ENCODE measurements around the gene FKRP.
A peak's percentile ranks its signal among the peaks of the same experiment; 100 is the strongest.
"Not testable (repeated sequence)": the region's sequence is repeated elsewhere in the genome, so short reads cannot be mapped to it uniquely, and the experiment has no call there.

FKRP gene

GRCh38 chr19:46745521-46746280 is at the start of gene FKRP:
Gene FKRP (plus strand): TSS chr19:46746057. CDS start chr19:46755451, 9,394 bp downstream.
- peak within 1 kb of the TSS; percentile 88 to 100 (median 98) for H3K4me3 ChIP-seq
- H3K27ac ChIP-seq: peak within 1 kb of the TSS; percentile 85 to 99 (median 96)

- H3K27ac ChIP-seq: no peak overlapping the region
- H3K4me3 ChIP-seq: no peak overlapping the region
These were observed 49.0 kb upstream of the FKRP start for GRCh38 chr19:46696866-46697203.

GRCh38 chr19:46697204-46697960 is 48.5 kb upstream of the FKRP start:
- H3K27ac ChIP-seq: peak overlapping the region in 2 of 21 experiments; percentile 6 to 14
- no peak overlapping the region for H3K4me3 ChIP-seq

- Histone ChIP-seq H3K4me3 (no peak overlapping the region), H3K27ac (no peak overlapping the region)
These were observed 47.2 kb upstream of the FKRP start for GRCh38 chr19:46698395-46699321.

GRCh38 chr19:46700704-46701103 is 45.2 kb upstream of the FKRP start:
- no peak overlapping the region for H3K4me3 ChIP-seq
- H3K27ac ChIP-seq: no peak overlapping the region

GRCh38 chr19:46704379-46705076 is 41.3 kb upstream of the FKRP start:
- no peak overlapping the region for H3K27ac ChIP-seq
- no peak overlapping the region for H3K4me3 ChIP-seq

- H3K4me3 ChIP-seq: no peak overlapping the region
- no peak overlapping the region for H3K27ac ChIP-seq
These were observed 35.2 kb upstream of the FKRP start for GRCh38 chr19:46710687-46711086.

- H3K27ac ChIP-seq: peak overlapping the region in 3 of 21 experiments; percentile 91 to 97 (median 95)
- not testable (repeated sequence) for H3K4me3 ChIP-seq
These were observed 33.0 kb upstream of the FKRP start for GRCh38 chr19:46712768-46713338.

- H3K4me3 ChIP-seq: peak overlapping the region; percentile 52 to 93 (median 85)
- peak overlapping the region; percentile 19 to 97 (median 91) for H3K27ac ChIP-seq
These were observed 31.9 kb upstream of the FKRP start for GRCh38 chr19:46713781-46714443.

GRCh38 chr19:46714444-46715106 is 31.3 kb upstream of the FKRP start:
- H3K27ac ChIP-seq: peak overlapping the region; percentile 40 to 97 (median 91)
- peak overlapping the region; percentile 52 to 93 (median 85) for H3K4me3 ChIP-seq

GRCh38 chr19:46715620-46715974 is 30.3 kb upstream of the FKRP start:
- H3K4me3 ChIP-seq: peak overlapping the region; percentile 67 to 93 (median 85)
- peak overlapping the region; percentile 23 to 97 (median 91) for H3K27ac ChIP-seq

- peak overlapping the region; percentile 67 to 93 (median 85) for H3K4me3 ChIP-seq
- H3K27ac ChIP-seq: peak overlapping the region; percentile 64 to 97 (median 91)
These were observed 29.7 kb upstream of the FKRP start for GRCh38 chr19:46715975-46716671.

GRCh38 chr19:46716672-46717033 is 29.2 kb upstream of the FKRP start:
- H3K4me3 ChIP-seq: peak overlapping the region; percentile 67 to 93 (median 85)
- peak overlapping the region; percentile 64 to 97 (median 91) for H3K27ac ChIP-seq

- Histone ChIP-seq H3K4me3 (peak within 1 kb of the TSS; percentile 67 to 93 (median 85)), H3K27ac (peak within 1 kb of the TSS; percentile 64 to 97 (median 91))
These were observed 28.7 kb upstream of the FKRP start, which contains the start of gene PRKD2 for GRCh38 chr19:46717034-46717715. Gene PRKD2 (minus strand): TSS chr19:46717114. CDS start chr19:46716370, 744 bp downstream.

- Histone ChIP-seq H3K4me3 (peak overlapping the region; percentile 67 to 93 (median 85)), H3K27ac (peak overlapping the region in 20 of 21 experiments; percentile 73 to 97 (median 92))
These were observed 28.1 kb upstream of the FKRP start for GRCh38 chr19:46717716-46718143.

- Histone ChIP-seq H3K4me3 (peak overlapping the region in 4 of 7 experiments; percentile 6 to 92 (median 72)), H3K27ac (peak overlapping the region in 20 of 21 experiments; percentile 13 to 97 (median 92))
These were observed 27.5 kb upstream of the FKRP start for GRCh38 chr19:46718157-46718933.
